Right forelimb (tissue), 1 donor: ENCODE results near the gene COMMD2.
A peak's percentile ranks its signal among the peaks of the same experiment; 100 is the strongest.

Experiments used
- DNase-seq: peaks from one replicate; pipeline ENCODE4 v3.0.0-alpha.2; 2018

Gene COMMD2

GRCh38 chr3:149763565-149764195 is 11.4 kb upstream of the COMMD2 start:
- DNase-seq, result no peak

- no peak for DNase-seq
These were observed 1.4 kb upstream of the COMMD2 start for GRCh38 chr3:149753717-149754116.

DNA sequence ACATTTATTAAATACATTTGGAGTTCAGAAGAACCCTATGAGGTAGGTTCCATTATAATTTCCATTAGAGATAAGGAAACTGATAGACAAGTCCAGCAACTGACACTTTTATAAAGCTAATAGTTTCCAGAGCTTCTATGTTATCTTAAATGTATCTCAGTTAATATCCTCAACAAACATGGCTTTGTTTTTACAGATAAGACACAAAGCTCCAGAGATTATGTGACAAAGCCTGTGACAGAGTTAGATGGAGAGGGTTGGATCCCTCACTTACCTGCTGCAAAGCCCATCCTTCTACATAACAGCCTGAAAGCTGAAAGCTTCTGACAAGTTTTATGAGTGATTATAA is 473 bp upstream of the COMMD2 start:
- no peak for DNase-seq

DNA sequence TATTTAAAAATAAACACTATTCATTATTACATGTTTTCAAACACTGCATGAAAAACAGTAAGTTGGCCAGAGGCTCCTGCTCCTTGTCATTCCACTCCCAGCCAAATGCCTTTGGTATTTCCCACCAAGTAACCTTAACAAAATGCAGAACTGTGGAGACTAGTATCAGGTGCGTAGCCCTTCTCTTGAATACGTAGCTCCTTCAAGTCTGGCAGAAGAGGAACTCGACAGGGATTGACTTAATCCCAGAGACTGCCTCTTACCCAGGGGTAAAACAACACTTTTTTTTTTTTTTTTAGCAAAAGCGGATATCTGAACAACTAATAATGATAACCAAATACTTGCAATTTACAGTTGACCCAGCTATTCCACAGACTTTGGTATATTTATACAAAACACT is 738 bp downstream of the COMMD2 start:
- DNase-seq, result no peak

DNA sequence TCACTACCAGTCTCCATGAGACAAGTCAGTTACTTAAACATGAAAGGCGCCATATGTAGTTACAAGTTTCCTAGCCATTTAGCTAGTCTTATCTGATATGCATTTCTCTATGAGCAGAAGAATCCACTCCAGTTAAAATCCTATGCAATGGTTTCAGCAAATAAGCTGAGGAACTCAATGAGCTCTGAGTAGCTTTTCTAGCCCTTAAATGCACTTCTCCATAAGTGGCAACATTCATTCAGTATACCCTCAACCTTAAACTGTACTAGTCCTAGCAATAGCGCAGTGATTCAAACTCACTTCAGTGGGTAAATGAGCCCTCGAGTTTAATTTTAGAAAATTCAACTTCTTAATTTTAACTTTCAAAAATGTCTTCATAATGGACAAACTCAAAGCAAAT is 7.7 kb downstream of the COMMD2 start:
- no peak for DNase-seq

- DNase-seq, result no peak
These were observed 8.1 kb downstream of the COMMD2 start for GRCh38 chr3:149744151-149744550.

DNA sequence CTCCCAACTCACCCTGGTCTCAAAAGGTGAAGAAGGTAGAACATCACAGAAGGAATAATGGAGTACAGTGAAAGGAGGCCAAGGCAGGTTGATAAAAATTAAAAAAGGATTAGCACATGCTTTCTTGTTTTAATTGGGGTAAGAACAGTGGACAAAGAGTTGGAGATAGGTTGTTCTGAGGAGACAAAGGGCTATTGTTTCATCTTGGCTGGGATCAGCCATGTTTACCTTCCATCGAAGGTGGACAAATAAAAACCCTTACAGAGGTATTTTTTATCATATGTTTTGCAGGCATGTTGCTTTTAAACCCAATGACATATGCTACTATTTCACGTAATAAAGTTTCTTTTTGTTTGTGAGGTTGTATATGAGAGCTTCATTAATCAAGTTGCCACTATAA is 12.9 kb downstream of the COMMD2 start:
- DNase-seq, result no peak

DNA sequence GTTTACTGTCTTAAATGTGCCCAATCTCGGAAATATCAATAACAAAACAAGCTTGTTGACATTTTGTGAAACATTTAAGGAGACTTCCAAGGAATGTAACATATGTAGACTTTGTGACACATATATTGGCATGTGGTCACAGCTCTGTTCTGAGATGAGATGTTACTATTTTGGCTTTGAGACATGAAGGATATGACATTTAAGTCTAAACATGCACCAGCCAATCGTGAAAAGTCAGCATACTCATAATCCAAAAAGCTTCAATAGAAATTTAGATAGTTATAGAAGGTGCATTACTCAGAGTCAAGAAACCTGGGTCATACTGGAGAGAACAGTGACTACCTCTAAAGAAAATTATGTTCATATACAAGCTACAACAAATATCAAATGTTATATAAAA is 13.4 kb downstream of the COMMD2 start:
- DNase-seq, result no peak

- DNase-seq, result no peak
These were observed 15.4 kb downstream of the COMMD2 start for GRCh38 chr3:149736953-149737205.

DNA sequence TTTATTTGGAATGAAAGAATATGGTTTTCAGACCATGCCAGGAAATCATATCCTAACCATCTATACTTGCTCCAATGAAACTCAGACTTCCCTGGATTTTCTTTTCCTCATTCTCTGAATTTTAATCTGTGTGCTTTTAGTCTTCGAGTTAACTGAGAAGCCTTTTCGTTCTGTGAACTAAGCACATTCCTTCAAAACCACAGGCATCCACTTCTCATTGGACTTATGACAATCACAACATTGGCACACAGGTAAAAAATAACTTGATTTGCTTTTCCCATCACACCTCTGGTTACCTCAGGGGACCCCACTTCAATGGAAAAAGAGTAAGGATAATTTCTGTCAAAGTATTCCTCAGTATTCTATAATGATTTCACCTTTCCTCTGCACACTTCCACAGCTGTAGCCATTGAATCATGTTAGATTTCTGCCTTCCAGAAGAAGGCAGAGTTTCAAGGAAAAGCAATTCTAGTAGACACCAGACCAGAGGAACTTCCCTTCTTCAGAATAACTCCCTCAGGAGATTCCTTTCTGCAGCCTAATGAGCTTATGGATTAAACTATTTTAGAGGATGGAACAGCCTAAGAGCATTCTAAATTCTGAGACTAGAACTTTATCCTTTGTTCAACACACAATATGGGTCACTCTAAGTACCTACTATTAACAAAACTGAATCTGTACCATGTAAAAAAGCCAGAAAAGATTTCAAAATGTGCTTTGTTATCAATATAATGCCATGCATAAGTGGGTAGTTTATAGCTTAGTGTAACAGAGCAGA is 15.9 kb downstream of the COMMD2 start:
- DNase-seq, result no peak

DNA sequence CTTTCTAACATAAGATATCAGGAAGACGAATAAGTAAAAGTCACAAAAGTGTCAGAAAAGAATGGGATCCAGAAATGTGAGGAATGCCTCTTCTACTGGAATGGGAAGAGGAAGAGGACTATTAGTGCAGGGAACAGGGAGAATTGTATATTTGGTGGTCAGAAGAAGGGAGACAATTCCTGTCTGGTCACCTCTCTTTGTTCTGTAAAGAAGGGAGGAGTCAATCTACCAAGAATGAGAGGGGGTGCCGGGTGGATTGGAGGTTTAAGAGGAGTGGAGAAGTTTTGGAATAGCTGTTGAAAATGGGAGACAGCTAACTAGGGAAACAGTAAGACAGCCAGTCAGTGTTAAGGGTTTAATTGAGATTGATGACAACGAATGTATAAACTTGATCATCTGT is 20.1 kb downstream of the COMMD2 start:
- no peak for DNase-seq

DNA sequence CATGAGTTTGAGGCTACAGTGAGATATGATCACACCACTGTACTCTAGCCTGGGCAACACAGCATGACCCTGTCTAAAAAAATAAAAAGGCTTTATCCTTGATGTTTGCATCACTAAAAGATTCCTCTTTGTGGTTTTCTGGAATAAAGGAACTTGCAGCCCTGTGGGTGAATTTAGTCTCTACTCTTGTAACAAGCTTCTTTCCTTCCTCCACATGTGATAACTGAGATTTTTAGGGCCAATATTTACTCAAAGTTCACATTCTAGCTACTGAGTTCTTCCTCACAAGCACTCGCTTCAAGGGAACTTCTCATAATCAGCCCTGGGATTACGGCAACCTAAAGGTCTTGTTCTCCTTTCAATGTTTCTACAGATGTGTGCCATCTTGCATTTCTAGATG is 24.6 kb downstream of the COMMD2 start:
- no peak for DNase-seq

- no peak for DNase-seq
These were observed 25.4 kb downstream of the COMMD2 start for GRCh38 chr3:149726716-149727407.

DNA sequence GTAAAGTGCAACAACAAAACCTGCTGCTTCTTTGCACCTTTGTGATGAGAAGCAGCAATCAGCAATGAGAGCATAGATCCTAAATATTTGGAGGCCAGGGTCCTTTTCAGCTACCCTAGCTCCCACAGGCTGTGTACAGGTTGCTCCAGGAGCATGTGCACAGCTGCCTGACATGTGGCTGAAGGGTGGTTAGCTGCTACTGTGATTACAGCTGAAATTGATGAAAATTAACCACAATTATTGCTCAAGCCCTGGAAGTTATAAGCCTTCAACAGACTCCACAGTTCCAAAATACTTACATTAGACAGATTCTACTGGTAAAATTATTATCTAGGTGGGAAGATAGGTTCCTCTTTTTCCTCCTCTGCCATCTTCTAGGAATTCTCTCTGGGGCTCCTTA is 28.5 kb downstream of the COMMD2 start:
- no peak for DNase-seq

DNA sequence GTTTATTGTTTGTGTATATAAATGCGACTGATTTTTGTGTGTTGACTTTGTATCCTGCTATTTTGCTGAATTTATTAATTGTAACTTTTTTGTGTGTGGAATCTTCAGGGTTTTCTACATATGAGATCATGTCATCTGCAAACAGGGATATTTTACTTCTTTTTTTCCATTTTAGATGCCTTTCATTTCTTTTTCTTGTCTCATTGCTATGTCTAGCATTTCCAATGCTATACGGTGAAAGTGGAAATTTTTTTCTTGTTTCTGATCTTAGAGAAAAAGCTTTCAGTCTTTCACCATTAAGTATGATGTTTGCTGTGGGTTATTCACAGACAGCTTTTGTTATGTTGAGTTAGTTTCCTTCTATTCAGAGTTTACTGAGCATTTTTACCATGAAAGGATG is 31.4 kb downstream of the COMMD2 start:
- no peak for DNase-seq

GRCh38 chr3:149717391-149718056 is 34.8 kb downstream of the COMMD2 start:
- DNase-seq, result peak; percentile 56

GRCh38 chr3:149716984-149717383 is 35.3 kb downstream of the COMMD2 start:
- DNase-seq, result no peak

DNA sequence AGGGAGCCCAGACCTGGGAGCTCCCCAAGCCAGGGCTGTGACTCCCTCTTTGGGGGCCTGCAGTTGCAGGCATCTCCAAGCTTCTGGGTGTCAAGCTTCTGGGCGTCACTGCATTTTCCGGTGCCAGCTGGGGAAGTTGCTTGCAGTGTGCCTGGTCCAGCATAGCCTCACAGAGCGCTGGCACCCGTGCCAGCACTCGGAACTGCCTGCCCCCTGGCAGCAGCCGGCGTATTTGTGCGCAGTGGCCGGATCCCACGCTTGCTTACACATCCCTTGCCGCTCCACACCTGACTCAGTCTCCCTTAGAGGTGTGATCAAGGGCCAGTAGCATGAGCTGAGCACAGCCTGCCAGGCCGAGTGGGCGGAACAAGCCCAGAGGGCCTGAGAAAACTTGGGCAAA is 37.0 kb downstream of the COMMD2 start:
- DNase-seq, result no peak

DNA sequence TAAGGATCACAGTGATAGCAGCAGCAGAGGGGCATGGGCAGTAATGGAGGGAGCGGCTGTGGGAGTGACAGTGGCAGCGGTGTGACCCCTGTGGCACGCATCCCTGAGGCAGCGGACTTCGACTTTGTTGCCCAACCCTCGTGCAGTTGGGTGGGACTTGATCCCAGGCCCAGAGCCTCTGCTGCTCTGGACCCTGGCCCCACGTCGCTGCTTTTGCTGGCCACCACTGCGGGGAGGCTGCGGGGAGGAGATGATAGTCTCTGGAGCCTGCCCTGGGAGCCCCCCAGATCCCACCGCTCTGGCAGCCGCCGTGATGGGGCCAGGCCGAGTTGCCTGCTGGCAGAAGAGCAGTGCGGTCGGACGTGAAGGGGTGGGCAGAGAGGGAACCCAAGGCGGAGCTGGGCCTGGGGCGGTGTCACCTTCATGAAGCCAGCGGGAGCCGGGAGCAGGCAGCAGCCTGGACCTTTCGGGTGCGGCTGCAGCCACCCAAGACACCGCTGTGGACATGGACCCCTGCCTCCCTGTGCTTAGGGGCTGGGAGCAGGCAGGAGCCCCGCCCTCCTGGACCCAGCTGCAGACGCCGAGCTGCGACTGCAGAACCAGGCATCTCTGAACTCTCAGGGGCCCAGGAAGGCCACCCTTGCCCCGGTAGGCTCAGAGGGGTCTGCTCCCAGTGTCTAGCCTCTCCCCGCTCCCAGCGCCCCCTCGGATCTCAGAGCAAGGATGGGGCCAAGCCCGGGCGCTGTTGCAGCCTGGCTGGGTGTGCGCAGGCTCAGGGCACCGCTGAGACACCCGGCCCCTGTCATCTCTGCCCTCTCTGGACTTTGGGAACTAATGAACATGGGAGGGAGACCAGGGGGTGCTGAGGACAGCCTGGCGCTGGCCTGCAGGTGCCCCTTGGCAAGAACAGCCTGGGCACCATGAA is 38.3 kb downstream of the COMMD2 start:
- DNase-seq, result no peak

DNA sequence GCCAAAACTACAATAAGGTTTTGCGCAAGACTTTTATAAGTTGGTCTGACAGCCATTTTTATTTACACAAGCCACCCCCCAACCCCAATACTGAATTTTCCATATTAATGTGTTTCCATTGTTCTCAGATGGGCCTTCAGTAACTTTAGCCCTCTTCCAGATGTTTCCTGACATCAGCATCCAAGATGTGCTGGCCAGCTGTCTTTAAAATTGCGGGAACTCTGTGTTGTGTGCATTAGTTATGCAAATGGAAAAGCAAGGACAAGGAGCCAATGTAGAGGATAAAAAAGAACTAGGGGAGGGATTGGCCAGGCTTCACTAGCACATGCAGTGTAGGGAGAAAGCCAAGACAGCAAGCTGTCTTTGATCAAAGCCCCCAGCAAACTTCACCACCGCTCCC is 45.4 kb downstream of the COMMD2 start:
- DNase-seq, result peak; percentile 81

- DNase-seq, result no peak
These were observed 46.9 kb downstream of the COMMD2 start for GRCh38 chr3:149705416-149705815.

- DNase-seq, result no peak
These were observed 48.8 kb downstream of the COMMD2 start for GRCh38 chr3:149703466-149703865.
